GM23338 (cell line): ENCODE measurements around the gene VAMP7. TPM values are rescaled to one million over a fixed set of nuclear protein-coding genes. Genes with fewer than 3 reads are reported as not detected.

Experiments
- ATAC-seq: fragments of 200-7000 bp; cut with Tn5 transposase; 3 replicates; pipeline ENCODE4 v1.9.1; 2020
- DNase-seq: peaks from one replicate; pipeline ENCODE4 v3.0.0-alpha.2; 2015; ENCODE audit warnings: low spot score
- H2AFZ ChIP-seq: fragments of 200-600 bp; sonication (generic); 2 replicates; pipeline ENCODE4 v1.8.0; 2016; ENCODE audit warnings: antibody characterized with exemption, mild to moderate bottlenecking, moderate library complexity
- H3F3A ChIP-seq: fragments of 200-600 bp; sonication (generic); replicated peaks from 2 replicates; pipeline ENCODE4 v1.8.0; 2017; ENCODE audit warnings: antibody characterized with exemption, mixed run types, low read depth
- H3K27ac ChIP-seq: fragments of 200-600 bp; sonication (generic); 2 replicates; pipeline ENCODE4 v1.6.1; 2016; ENCODE audit warnings: low read depth
- H3K27me3 ChIP-seq: fragments of 200-600 bp; sonication (generic); 2 replicates; pipeline ENCODE4 v1.8.0; 2016; ENCODE audit warnings: mild to moderate bottlenecking, mixed run types, moderate library complexity; ENCODE audit not compliant: insufficient read depth
- H3K36me3 ChIP-seq: fragments of 200-600 bp; sonication (generic); 2 replicates; pipeline ENCODE4 v1.8.0; 2016; ENCODE audit warnings: mild to moderate bottlenecking; ENCODE audit not compliant: insufficient read depth
- H3K4me1 ChIP-seq: fragments of 200-600 bp; sonication (generic); 2 replicates; pipeline ENCODE4 v1.8.0; 2016; ENCODE audit warnings: mild to moderate bottlenecking, moderate library complexity; ENCODE audit not compliant: insufficient read depth
- H3K4me2 ChIP-seq: fragments of 200-600 bp; sonication (generic); 2 replicates; pipeline ENCODE4 v1.7.1; 2017; ENCODE audit warnings: mixed run types
- H3K4me3 ChIP-seq: fragments of 200-600 bp; sonication (generic); 2 replicates; pipeline ENCODE4 v1.6.1; 2016; ENCODE audit warnings: mixed run types
- H3K79me2 ChIP-seq: fragments of 200-600 bp; sonication (generic); replicated peaks from 2 replicates; pipeline ENCODE4 v1.8.0; 2017; ENCODE audit warnings: mild to moderate bottlenecking; ENCODE audit not compliant: insufficient read depth
- H3K9me2 ChIP-seq: fragments of 200-600 bp; sonication (generic); 2 replicates; pipeline ENCODE4 v1.8.0; 2017; ENCODE audit not compliant: insufficient read depth
- H4K20me1 ChIP-seq: fragments of 200-600 bp; sonication (generic); replicated peaks from 2 replicates; pipeline ENCODE4 v1.8.0; 2017; ENCODE audit warnings: mild to moderate bottlenecking; ENCODE audit not compliant: insufficient read depth
- H3K27ac Mint-ChIP-seq: 2 replicates; pipeline ENCODE4 v1.8.0; 2020; ENCODE audit warnings: inconsistent platforms, mild to moderate bottlenecking, moderate library complexity, mixed read lengths
- H3K27me3 Mint-ChIP-seq: 3 replicates; pipeline ENCODE4 v1.8.0; 2022; ENCODE audit warnings: low read depth, mild to moderate bottlenecking, moderate library complexity, mixed read lengths, inconsistent platforms; ENCODE audit not compliant: insufficient read depth, poor library complexity
- H3K36me3 Mint-ChIP-seq: 3 replicates; pipeline ENCODE4 v1.8.0; 2021; ENCODE audit warnings: low read depth, mild to moderate bottlenecking, inconsistent platforms, moderate library complexity, mixed read lengths
- H3K4me1 Mint-ChIP-seq: 3 replicates; pipeline ENCODE4 v1.8.0; 2020; ENCODE audit warnings: mild to moderate bottlenecking, inconsistent platforms, mixed read lengths
- H3K4me3 Mint-ChIP-seq: 3 replicates; pipeline ENCODE4 v1.8.0; 2021; ENCODE audit warnings: moderate library complexity, mild to moderate bottlenecking, inconsistent platforms, mixed read lengths
- H3K9me3 Mint-ChIP-seq: 3 replicates; pipeline ENCODE4 v1.8.0; 2020; ENCODE audit warnings: moderate library complexity, mild to moderate bottlenecking, inconsistent platforms, mixed read lengths
- CTCF ChIP-seq, 2 experiments: fragments of 200-600 bp in 1 of 2; sonication (generic) in 1 of 2; conservative IDR thresholded peaks; 2 replicates each; pipeline versions ENCODE4 v1.5.1 to v1.6.1; 2016 to 2017; ENCODE audit warnings: antibody characterized with exemption in 2 of 2, low read depth in 2 of 2, mild to moderate bottlenecking in 2 of 2, moderate library complexity in 1 of 2
- ETS1 ChIP-seq: IDR thresholded peaks from 2 replicates; pipeline ENCODE4 v1.6.1; 2016; ENCODE audit warnings: antibody characterized with exemption
- EZH2 ChIP-seq: fragments of 200-600 bp; sonication (generic); IDR thresholded peaks from one replicate; pipeline ENCODE4 v1.8.0; 2017; ENCODE audit warnings: antibody characterized with exemption, mild to moderate bottlenecking, low read depth; ENCODE audit not compliant: unreplicated experiment
- JUNB ChIP-seq: IDR thresholded peaks from one replicate; pipeline ENCODE4 v1.6.1; 2016; ENCODE audit warnings: antibody characterized with exemption; ENCODE audit not compliant: unreplicated experiment
- NANOG ChIP-seq: IDR thresholded peaks from 2 replicates; pipeline ENCODE4 v1.6.1; 2016; ENCODE audit warnings: antibody characterized with exemption, borderline replicate concordance
- POLR2AphosphoS5 ChIP-seq: IDR thresholded peaks from 2 replicates; pipeline ENCODE4 v1.6.1; 2016; ENCODE audit warnings: antibody characterized with exemption, low read depth
- STAT1 ChIP-seq: IDR thresholded peaks from one replicate; pipeline ENCODE4 v1.6.1; 2016; ENCODE audit warnings: antibody characterized with exemption; ENCODE audit not compliant: unreplicated experiment
- ZNF331 ChIP-seq: fragments of 250-450 bp; sonication (Bioruptor Pico); IDR thresholded peaks from 2 replicates; pipeline ENCODE4 v1.5.0; 2020; ENCODE audit warnings: low read depth, mild to moderate bottlenecking, moderate library complexity
- polyA plus RNA-seq: library from polyadenylated mRNA; unstranded; fragments of >200 nt; fragmentation: Nextera tagmentation; extraction: Ambion mirVana; gene quantifications from 2 replicates; pipeline ENCODE4 v1.2.1, GENCODE V29; 2016
- total RNA-seq: library from RNA; depleted of rRNA; stranded (reverse); fragments of >200 nt; shearing (Covaris generic); gene quantifications from 2 replicates; pipeline ENCODE4 v1.2.3, GENCODE V29; 2014
- TF ChIP-seq, protein P1 (sequence below): IDR thresholded peaks from one replicate; pipeline ENCODE4 v1.6.1; 2018; ENCODE audit warnings: antibody characterized with exemption; ENCODE audit not compliant: unreplicated experiment
- TF ChIP-seq, protein P2 (sequence below): fragments of 250-450 bp; sonication (Bioruptor Pico); IDR thresholded peaks from 2 replicates; pipeline ENCODE4 v1.5.0; 2020; ENCODE audit warnings: mild to moderate bottlenecking, moderate library complexity

VAMP7 gene
- total and polyA plus RNA-seq, 2 experiments from 2014 or later, result 14.0 to 22.7 TPM

DNA sequence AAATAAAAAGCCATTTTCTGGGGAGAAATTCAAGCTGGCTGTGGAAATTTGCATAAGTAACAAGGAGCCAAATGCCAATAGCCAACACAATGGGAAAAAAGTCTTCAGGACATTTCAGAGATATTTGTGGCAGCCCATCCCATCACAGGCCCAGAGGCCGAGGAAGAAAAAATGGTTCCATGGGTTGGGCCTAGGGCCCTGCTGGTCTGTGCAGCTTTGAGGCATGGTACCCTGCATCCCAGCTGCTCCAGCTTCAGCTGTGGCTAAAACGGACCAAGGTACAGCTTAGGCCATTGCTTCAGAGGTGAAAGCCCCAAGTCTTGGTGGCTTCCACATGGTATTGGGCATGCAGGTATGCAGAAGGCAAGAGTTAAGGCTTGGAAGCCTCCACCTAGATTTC is 102.2 kb downstream of the VAMP7 start:
- Mint-ChIP-seq H3K36me3 (peaks cover 18% of the 10 kb centered on the region), H3K27ac (no peak overlapping the region), H3K27me3 (no peaks in the 10 kb centered on the region), H3K9me3 (peaks cover 26% of the 10 kb centered on the region), H3K4me1 (no peaks in the 10 kb centered on the region), H3K4me3 (no peak overlapping the region)
- Histone ChIP-seq H4K20me1 (no peaks in the 10 kb centered on the region), H3K27ac (no peak overlapping the region), H3K4me3 (no peak overlapping the region), H3K9me2 (0 out of 2 replicates have a peak, but pooled peaks cover 4% of the 10 kb centered on the region), H3F3A (no peaks in the 10 kb centered on the region), H3K36me3 (no peaks in the 10 kb centered on the region; the same call in 1 of the 2 replicates), H2AFZ (no peak overlapping the region), H3K4me2 (no peak overlapping the region), H3K4me1 (no peaks in the 10 kb centered on the region), H3K79me2 (no peaks in the 10 kb centered on the region), H3K27me3 (no peaks in the 10 kb centered on the region)
- ATAC-seq (no peak), DNase-seq (no peak)
- no peak for TF ChIP-seq NANOG

- Histone ChIP-seq H3K9me2 (0 out of 2 replicates have a peak, but pooled peaks cover 5% of the 10 kb centered on the region), H3K27ac (no peak overlapping the region), H3K4me2 (no peak overlapping the region), H3K36me3 (no peaks in the 10 kb centered on the region; the same call in 1 of the 2 replicates), H3K4me3 (no peak overlapping the region), H4K20me1 (no peaks in the 10 kb centered on the region), H3F3A (no peaks in the 10 kb centered on the region), H2AFZ (no peak overlapping the region), H3K4me1 (no peaks in the 10 kb centered on the region), H3K27me3 (no peaks in the 10 kb centered on the region), H3K79me2 (no peaks in the 10 kb centered on the region)
- peaks cover 2% of the 10 kb centered on the region for H3K27me3 Mint-ChIP-seq
- H3K4me3 Mint-ChIP-seq, result no peak overlapping the region
- DNase-seq (no peak), ATAC-seq (no peak)
- peaks cover 22% of the 10 kb centered on the region for H3K36me3 Mint-ChIP-seq
- H3K9me3 Mint-ChIP-seq, result peaks cover 9% of the 10 kb centered on the region
- H3K4me1 Mint-ChIP-seq, result no peaks in the 10 kb centered on the region
- H3K27ac Mint-ChIP-seq, result no peak overlapping the region
- TF ChIP-seq, protein P1, sequence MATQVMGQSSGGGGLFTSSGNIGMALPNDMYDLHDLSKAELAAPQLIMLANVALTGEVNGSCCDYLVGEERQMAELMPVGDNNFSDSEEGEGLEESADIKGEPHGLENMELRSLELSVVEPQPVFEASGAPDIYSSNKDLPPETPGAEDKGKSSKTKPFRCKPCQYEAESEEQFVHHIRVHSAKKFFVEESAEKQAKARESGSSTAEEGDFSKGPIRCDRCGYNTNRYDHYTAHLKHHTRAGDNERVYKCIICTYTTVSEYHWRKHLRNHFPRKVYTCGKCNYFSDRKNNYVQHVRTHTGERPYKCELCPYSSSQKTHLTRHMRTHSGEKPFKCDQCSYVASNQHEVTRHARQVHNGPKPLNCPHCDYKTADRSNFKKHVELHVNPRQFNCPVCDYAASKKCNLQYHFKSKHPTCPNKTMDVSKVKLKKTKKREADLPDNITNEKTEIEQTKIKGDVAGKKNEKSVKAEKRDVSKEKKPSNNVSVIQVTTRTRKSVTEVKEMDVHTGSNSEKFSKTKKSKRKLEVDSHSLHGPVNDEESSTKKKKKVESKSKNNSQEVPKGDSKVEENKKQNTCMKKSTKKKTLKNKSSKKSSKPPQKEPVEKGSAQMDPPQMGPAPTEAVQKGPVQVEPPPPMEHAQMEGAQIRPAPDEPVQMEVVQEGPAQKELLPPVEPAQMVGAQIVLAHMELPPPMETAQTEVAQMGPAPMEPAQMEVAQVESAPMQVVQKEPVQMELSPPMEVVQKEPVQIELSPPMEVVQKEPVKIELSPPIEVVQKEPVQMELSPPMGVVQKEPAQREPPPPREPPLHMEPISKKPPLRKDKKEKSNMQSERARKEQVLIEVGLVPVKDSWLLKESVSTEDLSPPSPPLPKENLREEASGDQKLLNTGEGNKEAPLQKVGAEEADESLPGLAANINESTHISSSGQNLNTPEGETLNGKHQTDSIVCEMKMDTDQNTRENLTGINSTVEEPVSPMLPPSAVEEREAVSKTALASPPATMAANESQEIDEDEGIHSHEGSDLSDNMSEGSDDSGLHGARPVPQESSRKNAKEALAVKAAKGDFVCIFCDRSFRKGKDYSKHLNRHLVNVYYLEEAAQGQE, result no peak
- TF ChIP-seq POLR2AphosphoS5, result no peak
- TF ChIP-seq EZH2, result no peak
- TF ChIP-seq JUNB, result no peak
- no peak for TF ChIP-seq ETS1
- no peak for TF ChIP-seq CTCF (conservative IDR thresholded peaks at IDR 0.05; ENCODE audit: low read depth in 2 of 2)
- TF ChIP-seq STAT1, result no peak
- TF ChIP-seq, protein P2, sequence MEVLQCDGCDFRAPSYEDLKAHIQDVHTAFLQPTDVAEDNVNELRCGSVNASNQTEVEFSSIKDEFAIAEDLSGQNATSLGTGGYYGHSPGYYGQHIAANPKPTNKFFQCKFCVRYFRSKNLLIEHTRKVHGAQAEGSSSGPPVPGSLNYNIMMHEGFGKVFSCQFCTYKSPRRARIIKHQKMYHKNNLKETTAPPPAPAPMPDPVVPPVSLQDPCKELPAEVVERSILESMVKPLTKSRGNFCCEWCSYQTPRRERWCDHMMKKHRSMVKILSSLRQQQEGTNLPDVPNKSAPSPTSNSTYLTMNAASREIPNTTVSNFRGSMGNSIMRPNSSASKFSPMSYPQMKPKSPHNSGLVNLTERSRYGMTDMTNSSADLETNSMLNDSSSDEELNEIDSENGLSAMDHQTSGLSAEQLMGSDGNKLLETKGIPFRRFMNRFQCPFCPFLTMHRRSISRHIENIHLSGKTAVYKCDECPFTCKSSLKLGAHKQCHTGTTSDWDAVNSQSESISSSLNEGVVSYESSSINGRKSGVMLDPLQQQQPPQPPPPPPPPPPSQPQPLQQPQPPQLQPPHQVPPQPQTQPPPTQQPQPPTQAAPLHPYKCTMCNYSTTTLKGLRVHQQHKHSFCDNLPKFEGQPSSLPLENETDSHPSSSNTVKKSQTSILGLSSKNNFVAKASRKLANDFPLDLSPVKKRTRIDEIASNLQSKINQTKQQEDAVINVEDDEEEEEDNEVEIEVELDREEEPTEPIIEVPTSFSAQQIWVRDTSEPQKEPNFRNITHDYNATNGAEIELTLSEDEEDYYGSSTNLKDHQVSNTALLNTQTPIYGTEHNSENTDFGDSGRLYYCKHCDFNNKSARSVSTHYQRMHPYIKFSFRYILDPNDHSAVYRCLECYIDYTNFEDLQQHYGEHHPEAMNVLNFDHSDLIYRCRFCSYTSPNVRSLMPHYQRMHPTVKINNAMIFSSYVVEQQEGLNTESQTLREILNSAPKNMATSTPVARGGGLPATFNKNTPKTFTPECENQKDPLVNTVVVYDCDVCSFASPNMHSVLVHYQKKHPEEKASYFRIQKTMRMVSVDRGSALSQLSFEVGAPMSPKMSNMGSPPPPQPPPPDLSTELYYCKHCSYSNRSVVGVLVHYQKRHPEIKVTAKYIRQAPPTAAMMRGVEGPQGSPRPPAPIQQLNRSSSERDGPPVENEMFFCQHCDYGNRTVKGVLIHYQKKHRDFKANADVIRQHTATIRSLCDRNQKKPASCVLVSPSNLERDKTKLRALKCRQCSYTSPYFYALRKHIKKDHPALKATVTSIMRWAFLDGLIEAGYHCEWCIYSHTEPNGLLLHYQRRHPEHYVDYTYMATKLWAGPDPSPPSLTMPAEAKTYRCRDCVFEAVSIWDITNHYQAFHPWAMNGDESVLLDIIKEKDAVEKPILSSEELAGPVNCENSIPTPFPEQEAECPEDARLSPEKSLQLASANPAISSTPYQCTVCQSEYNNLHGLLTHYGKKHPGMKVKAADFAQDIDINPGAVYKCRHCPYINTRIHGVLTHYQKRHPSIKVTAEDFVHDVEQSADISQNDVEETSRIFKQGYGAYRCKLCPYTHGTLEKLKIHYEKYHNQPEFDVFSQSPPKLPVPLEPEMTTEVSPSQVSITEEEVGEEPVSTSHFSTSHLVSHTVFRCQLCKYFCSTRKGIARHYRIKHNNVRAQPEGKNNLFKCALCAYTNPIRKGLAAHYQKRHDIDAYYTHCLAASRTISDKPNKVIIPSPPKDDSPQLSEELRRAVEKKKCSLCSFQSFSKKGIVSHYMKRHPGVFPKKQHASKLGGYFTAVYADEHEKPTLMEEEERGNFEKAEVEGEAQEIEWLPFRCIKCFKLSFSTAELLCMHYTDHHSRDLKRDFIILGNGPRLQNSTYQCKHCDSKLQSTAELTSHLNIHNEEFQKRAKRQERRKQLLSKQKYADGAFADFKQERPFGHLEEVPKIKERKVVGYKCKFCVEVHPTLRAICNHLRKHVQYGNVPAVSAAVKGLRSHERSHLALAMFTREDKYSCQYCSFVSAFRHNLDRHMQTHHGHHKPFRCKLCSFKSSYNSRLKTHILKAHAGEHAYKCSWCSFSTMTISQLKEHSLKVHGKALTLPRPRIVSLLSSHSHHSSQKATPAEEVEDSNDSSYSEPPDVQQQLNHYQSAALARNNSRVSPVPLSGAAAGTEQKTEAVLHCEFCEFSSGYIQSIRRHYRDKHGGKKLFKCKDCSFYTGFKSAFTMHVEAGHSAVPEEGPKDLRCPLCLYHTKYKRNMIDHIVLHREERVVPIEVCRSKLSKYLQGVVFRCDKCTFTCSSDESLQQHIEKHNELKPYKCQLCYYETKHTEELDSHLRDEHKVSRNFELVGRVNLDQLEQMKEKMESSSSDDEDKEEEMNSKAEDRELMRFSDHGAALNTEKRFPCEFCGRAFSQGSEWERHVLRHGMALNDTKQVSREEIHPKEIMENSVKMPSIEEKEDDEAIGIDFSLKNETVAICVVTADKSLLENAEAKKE, result no peak
- no peak for TF ChIP-seq ZNF331 (CRISPR knock-in tag)
Measured at GRCh38 chrX:155985208-155985607, 104.1 kb downstream of the VAMP7 start.
